ENCODE measurements around the gene ST7.

DNA sequence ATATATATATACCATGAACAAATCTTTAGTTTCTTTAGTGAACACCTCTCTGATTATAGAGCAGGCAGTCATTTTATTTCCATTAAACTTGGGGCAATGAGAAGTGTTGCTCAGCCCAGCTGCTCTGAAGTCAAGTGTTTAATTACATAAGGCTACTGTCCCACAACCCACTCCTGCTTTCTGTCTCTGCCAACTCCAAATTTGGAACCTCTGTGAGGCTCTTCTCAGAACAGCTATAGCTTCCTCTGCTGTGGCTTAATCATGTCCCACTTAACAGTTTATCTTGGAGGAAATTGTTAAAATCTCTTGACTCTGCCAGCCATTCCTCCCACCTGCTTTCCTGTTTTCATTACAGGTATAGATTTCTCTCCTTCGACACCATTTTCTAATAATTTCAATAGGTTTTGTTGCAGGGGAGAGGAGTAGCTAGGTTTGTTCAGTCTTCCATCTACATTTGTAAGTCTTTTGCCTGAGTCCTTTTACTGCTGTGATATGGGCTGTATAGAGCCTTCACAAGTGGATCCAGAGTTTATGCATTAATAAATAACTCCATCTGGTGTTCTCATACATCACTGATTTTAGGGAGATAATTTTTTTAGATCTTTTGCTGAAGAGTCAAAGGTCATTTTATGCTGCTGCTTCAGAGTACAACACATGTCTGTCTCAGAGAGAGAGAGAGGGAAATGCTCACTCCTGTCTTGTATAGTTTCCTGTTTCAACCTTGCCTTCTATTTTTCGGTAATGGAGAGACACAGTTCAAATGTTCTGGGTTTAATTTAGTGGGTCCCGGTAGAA is 199.1 kb downstream of the ST7 start:
- TF ChIP-seq, protein P1, sequence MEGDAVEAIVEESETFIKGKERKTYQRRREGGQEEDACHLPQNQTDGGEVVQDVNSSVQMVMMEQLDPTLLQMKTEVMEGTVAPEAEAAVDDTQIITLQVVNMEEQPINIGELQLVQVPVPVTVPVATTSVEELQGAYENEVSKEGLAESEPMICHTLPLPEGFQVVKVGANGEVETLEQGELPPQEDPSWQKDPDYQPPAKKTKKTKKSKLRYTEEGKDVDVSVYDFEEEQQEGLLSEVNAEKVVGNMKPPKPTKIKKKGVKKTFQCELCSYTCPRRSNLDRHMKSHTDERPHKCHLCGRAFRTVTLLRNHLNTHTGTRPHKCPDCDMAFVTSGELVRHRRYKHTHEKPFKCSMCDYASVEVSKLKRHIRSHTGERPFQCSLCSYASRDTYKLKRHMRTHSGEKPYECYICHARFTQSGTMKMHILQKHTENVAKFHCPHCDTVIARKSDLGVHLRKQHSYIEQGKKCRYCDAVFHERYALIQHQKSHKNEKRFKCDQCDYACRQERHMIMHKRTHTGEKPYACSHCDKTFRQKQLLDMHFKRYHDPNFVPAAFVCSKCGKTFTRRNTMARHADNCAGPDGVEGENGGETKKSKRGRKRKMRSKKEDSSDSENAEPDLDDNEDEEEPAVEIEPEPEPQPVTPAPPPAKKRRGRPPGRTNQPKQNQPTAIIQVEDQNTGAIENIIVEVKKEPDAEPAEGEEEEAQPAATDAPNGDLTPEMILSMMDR (IDR thresholded peaks at IDR 0.05), result no peak
- peak in 1 of 4 donors; percentile 14 for TF ChIP-seq POLR2AphosphoS5 (IDR thresholded peaks at IDR 0.05)

Measured in sigmoid colon (tissue), 4 donors.